ENCODE data around the gene KRT23.
"Not testable (repeated sequence)": the region's sequence is repeated elsewhere in the genome, so short reads cannot be mapped to it uniquely, and the experiment has no call there.

DNA sequence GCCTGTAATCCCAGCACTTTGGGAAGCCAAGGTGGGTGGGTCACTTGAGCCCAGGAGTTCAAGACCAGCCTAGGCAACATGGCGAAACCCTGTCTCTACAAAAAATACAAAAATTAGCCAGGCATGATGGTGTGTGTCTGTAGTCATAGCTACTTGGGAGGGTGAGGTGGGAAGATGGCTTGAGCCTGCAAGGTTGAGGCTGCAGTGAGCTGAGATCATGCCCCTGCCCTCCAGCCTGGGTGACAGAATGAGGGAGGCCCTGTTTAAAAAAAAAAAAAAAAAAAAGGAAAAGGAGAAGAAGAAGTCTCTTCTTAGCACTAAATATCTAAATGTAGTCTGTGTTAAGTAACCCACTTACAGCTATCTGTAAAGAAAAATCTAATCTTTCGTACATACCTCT, 20.3 kb downstream of the KRT23 start:
- TF ChIP-seq, protein P1, sequence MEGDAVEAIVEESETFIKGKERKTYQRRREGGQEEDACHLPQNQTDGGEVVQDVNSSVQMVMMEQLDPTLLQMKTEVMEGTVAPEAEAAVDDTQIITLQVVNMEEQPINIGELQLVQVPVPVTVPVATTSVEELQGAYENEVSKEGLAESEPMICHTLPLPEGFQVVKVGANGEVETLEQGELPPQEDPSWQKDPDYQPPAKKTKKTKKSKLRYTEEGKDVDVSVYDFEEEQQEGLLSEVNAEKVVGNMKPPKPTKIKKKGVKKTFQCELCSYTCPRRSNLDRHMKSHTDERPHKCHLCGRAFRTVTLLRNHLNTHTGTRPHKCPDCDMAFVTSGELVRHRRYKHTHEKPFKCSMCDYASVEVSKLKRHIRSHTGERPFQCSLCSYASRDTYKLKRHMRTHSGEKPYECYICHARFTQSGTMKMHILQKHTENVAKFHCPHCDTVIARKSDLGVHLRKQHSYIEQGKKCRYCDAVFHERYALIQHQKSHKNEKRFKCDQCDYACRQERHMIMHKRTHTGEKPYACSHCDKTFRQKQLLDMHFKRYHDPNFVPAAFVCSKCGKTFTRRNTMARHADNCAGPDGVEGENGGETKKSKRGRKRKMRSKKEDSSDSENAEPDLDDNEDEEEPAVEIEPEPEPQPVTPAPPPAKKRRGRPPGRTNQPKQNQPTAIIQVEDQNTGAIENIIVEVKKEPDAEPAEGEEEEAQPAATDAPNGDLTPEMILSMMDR (conservative IDR thresholded peaks at IDR 0.05; ENCODE audit: low read depth in 2 of 2) = not testable (repeated sequence)
- not testable (repeated sequence) for TF ChIP-seq EZH2phosphoT487 (IDR thresholded peaks at IDR 0.05; ENCODE audit: unreplicated experiment); EZH2 (IDR thresholded peaks at IDR 0.05; ENCODE audit: low read depth, unreplicated experiment); POLR2AphosphoS5 (IDR thresholded peaks at IDR 0.05; ENCODE audit: low read depth); JUNB (IDR thresholded peaks at IDR 0.05; ENCODE audit: unreplicated experiment); CREB1 (CRISPR knock-in tag; IDR thresholded peaks at IDR 0.05; ENCODE audit: low read depth)
- TF ChIP-seq, protein P2, sequence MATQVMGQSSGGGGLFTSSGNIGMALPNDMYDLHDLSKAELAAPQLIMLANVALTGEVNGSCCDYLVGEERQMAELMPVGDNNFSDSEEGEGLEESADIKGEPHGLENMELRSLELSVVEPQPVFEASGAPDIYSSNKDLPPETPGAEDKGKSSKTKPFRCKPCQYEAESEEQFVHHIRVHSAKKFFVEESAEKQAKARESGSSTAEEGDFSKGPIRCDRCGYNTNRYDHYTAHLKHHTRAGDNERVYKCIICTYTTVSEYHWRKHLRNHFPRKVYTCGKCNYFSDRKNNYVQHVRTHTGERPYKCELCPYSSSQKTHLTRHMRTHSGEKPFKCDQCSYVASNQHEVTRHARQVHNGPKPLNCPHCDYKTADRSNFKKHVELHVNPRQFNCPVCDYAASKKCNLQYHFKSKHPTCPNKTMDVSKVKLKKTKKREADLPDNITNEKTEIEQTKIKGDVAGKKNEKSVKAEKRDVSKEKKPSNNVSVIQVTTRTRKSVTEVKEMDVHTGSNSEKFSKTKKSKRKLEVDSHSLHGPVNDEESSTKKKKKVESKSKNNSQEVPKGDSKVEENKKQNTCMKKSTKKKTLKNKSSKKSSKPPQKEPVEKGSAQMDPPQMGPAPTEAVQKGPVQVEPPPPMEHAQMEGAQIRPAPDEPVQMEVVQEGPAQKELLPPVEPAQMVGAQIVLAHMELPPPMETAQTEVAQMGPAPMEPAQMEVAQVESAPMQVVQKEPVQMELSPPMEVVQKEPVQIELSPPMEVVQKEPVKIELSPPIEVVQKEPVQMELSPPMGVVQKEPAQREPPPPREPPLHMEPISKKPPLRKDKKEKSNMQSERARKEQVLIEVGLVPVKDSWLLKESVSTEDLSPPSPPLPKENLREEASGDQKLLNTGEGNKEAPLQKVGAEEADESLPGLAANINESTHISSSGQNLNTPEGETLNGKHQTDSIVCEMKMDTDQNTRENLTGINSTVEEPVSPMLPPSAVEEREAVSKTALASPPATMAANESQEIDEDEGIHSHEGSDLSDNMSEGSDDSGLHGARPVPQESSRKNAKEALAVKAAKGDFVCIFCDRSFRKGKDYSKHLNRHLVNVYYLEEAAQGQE (IDR thresholded peaks at IDR 0.05; ENCODE audit: unreplicated experiment) = not testable (repeated sequence)

Measured in GM23338 (cell line).